ENCODE results near the gene CAMK2A.

Gene CAMK2A

DNA sequence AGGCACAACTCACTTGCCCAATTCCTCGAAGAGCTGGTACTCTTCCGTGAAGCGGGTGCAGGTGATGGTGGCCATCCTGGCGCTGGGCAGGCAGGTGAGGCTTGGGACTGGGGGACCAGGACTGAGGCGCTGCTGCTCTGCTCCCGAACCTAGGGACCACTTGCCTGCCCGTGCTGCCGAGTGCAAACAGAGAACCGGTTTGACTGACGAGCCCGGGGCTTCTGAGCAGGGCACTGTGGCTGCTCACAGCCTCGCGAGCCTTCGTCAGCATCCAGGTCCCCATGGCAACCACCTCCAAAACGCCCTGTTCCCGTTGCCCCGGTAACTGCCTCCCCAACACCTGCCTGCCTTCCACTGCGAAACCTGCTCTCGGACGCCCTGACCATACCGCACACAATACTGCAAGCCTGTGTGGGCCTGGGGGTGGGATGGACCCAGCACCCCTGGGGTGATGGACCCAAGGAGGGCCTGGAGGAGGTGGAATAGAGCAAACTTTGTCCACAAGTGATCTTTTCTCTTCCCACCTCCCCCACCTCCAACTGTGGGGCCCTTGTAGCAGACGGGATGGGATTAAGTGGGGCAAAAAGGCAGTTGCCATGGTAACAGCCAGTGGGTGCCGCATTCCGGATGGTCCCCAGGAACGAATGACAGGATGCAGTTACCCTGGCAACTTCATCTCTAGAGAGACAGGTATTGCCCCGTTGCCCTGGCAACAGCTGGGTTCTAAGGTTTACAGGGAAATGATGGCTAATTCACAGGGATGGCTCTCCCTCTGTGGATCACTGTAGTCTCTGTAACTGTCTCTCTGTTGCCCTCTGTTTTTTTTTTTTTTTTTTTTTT, at the start of gene CAMK2A:
Gene CAMK2A, minus strand, starts transcription at position 223 of the 840 bp plus-strand sequence. Its CDS starts 148 bp downstream, at position 75.
- no peak for DNase-seq

DNA sequence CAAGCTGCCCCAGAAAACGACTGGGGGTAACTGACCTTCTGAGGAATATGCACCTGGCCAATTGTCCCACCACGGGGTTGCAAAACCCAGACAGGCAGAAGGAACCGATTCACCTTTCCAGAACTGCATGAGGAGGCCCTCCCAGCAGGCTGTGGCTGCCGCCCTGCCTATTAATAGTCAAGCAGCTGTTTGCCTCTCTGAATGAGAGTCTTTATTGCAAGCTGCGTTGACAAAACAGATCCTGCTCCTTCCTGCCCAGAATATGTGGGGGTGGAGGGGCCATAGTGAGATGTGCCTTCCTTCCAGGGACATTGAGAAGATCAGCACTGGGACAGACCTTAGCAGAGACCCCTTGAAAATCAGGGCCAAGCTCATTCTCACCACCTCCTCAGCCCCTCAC, 49.6 kb upstream of the CAMK2A start:
- no peak for DNase-seq

DNA sequence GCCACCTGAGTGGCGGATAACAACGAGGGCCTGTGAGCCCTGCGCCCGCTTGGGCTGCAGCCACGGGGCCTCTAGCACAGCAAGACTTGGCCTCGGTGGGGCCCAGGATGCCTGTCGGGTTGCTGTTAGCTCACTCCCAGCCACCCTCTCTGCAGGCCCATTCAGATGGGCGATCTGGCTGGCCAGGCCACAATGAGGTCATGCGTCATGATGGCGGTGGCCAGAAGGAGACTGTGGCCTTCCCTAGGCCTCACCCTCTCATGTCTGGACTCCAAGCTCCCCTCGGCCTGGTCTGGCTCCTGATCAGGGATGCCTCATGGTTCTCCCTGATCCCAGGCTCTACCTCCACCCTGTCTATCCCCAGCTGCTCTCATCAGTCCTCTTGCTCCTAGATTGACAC, 49.0 kb upstream of the CAMK2A start:
- DNase-seq = no peak

DNA sequence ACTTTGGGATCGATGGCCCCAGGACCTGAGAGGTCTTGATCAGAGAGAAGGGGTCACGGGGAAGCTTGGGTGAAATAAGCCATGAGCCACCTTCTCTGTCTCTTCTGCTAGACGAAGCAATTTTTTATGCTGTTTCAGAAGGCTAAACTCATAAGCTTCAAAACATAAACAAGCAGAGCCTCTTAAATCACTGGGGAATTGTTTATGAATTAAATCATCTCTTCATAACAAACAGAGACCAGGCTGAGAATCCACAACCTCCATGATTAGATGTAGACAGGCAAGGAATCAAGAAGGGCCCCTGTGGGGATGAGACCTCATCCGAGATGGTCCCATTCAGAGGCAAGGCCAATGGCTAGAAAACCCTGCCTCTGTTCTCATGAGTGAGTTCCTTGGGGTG, 46.2 kb upstream of the CAMK2A start:
- DNase-seq = no peak

DNA sequence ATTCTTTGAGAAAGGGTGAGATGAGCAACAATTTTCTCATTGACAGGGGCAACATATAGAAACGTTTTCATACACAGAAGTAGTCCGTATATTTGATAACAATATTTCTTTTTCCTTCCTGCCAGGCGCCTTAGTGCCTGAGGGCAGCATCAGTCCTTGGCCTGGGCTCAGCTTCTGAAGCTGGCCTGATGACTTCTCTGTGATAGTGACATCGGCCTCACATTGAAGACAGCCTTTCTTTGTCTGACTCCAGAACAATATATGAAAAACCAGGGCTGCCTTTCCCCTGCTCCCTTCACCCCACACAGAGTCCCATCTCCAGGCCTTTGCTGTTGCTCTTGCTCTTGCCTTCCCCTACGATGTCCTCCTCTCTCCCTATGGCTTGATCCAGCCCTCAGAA, 43.8 kb upstream of the CAMK2A start:
- no peak for DNase-seq

DNA sequence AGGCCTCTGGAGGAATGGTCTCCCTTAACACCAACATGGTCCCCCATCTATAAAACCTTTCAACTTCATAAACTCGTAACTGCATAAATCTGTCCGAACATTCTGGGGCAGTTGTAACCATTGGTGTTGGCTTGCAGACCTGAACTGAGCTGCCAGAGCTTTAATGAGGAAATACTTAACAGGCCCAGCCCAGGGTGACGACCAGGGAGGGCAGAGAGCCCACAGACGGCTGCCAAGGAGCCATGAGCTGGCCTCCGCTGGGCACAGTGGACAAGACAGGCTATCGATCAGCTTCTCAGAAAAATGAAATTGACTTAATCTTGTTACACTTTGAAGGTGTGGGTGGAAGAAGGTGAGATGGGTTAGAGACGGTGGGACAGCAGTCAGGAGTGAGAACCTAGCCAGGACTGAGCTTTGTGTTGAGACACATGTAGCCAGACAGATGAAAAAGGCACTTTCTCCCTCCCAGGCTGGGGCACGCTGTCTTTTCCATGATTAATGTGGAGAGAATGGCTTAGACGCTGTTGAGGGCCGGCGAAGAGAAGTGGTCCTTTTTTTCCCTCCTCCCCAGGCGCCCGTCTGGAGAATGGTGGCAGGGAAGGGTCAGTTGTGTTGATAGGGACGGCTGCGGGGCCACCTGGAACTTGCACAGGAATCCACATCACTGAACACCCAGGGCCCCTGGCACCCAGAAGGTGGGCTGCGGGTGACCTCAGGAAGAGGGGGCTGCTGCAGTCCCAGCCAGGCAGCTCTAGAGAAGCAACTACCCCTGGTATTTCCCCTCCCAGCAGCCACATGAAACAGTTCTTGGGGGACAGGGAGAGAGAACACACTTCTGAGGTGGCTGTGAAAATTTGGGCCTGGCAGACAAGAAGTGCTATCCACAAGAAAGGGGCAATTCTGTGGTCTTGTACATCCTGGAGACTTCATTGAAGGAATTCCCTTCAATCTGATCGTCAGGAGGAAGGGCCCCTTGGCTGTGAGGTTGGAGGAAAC, 40.6 kb upstream of the CAMK2A start:
- DNase-seq = no peak

DNA sequence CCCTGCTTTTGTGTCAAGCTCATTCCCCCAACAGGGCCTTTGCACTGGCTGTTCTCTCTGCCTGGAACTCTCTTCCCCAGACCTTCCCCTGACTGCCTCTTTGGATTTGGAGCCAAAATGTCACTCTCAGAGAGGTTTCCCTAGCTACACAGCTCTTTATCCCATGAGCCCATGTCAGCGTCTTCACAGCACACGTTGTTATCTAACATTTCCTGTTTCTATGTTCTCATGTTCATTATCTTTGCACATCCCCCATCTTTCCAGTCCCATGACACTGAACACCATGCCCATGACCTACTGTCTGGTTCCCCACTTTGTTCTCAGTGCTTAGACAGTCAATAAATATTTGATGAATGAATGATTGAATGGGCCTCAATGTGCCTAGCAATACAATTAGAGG, 39.5 kb upstream of the CAMK2A start:
- no peak for DNase-seq

DNA sequence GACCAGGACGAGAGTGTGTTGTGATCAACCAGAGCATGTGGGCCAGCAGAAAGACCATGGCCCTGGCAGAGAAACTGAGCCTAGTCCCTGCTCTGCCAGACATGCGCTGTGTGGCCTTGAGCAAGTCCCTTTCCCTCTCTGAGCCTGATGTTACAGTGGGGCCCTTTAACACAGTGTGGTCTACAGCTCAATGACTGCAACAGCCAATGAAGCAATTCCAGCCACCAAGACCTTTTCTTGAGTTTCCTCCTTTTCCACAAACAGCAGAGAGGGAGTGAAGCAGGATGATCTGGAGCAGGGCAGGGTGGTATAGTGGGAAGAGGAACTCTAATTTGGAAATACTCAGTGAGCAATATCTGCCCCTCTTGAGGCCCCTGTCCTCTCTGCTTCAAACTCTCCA, 38.9 kb upstream of the CAMK2A start:
- DNase-seq = no peak

DNA sequence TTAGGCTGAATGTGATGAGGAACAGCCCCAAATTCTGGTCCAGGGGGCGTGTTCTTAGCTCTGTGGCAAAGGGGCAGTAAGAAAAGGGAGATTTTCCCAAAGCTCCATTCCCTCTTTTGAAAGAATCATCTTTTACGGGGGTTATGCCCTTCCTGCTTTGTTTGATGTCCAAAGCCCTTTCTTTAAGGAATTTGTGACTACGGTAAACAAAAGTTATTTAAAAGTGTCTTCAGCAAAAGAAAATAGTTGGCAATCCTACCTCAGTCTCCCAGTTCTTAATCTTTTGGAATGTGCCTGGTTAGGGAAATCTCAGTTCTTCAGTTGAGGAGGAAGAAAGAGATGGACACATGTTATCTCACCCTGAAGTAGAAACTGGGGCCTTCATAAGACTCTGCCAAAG, 37.6 kb upstream of the CAMK2A start:
- no peak for DNase-seq

DNA sequence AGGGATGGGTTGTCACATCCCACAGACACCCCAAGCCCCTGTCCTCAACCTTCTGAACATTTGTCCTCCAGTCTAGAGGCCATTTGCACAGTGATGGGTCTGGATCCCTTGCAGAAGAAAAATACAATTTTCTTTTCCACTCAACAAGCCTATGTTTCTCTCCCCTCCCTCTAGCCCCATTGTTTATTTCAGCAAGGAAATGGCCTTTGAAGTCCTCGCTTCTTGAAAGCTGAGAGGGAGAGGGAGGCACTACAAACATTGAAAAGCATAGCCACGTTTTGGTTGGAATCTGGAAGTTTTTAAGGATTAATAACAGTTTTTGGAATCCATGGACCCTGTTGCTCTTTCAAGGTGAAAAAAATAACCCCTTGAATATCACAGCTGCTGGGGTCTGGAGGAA, 37.1 kb upstream of the CAMK2A start:
- DNase-seq = no peak

DNA sequence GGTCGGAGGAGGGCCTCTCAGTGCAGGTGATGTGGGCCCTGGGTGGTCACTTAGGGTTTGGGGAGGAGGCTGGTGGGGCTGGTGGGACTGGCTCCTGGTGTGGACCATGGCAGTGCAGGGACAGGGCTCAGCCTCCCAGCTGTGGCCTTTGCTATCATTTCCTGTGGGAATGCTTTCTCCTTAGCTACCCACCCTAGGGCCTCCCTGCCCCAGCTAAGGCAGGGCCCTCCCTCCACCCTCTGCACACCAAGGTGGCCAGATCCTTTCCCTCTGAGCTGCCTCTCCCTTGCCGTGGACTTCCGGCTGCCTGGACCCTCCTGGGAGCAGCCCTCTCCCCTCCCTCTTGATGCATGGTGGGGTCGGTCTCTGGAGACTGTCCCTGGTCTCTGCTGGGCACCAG, 35.9 kb upstream of the CAMK2A start:
- no peak for DNase-seq

DNA sequence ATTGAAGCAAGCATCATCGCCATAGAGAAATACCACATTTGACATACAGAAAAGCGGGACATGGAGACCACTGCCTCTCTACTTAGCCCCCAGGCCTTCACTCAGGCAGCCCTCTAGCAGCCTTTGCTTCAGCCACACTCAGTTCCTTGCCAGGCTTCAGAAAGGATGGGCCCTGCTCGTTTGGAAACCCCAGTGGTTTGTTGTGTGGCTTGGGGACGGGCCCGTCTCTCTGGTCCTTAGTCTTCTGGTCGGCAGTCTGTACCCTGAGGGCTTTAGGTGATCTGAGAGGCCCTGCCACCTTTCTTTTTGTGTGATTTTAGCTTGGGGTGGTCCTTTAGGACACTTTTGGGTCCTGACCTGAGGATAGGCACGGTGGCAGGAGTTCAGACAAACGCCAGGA, 34.2 kb upstream of the CAMK2A start:
- no peak for DNase-seq

DNA sequence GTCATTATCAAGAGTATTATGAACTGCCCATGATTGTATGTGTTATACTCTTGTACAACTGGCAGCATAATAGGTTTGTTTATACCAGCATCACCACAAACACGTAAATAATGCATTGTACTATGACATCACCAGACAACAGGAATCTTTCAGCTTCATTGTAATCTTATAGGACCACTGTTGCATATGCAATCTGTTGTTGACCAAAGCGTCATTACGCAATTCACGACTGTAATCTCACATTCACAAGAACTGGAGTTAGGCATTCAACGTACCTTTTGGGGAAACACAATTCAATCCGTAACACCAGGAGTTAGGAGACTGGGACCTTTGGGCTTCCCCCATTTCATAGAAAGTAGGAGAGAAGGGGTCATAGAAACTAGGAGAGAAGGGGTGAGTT, 33.5 kb upstream of the CAMK2A start:
- DNase-seq = no peak

DNA sequence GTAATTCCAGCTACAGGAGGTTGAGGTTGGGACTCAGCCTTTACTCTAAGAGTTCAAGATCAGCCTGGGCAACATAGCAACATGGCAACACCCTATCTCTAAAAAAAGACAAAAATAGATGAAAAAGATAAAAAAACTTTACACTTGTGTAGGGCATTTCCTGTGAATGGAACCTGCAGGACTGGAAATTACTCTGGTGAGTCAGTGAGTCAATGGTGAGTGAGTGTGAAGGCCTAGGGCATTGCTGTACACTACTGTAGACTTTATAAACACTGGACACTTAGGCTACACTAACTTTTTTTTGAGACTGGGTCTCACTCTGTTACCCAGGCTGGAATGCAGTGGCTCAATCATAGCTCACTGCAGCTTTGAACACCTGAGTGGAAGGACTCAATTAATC, 32.6 kb upstream of the CAMK2A start:
- no peak for DNase-seq

DNA sequence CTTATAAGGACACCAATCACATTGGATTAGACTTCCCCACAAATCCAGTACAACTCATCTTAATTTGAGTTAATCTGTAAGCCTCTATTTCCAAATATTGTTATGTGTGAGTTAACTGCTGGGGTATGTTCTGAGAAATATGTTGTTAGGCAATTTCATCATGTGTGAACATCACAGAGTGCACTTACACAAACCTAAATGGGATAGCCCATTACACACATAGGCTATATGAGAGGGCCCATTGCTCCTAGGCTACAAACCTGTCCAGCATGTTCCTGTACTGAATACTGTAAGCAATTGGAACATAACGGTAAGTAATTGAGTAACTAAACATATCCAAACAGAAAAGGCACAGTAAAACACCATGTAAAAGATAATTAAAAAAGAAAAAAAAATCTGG, 32.2 kb upstream of the CAMK2A start:
- DNase-seq = no peak

DNA sequence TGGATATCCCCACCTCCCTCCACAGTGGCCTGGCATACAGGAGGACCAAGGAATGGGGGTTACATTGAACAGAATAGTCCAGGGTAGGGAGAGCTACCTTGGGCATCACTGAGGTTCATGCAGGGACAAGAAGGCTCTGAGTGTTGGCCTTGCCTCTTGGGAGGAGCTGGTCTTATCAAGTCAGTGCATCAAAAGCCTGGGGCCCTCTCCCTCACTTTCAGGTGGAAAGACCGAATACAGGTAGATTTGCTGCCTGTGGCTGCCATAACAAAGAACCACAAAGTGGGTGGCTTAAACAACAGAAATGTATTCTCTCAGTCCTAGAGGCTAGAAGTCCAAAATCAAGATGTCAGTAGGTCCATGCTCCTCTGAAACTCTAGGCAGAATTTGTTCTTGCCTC, 31.6 kb upstream of the CAMK2A start:
- DNase-seq = no peak

DNA sequence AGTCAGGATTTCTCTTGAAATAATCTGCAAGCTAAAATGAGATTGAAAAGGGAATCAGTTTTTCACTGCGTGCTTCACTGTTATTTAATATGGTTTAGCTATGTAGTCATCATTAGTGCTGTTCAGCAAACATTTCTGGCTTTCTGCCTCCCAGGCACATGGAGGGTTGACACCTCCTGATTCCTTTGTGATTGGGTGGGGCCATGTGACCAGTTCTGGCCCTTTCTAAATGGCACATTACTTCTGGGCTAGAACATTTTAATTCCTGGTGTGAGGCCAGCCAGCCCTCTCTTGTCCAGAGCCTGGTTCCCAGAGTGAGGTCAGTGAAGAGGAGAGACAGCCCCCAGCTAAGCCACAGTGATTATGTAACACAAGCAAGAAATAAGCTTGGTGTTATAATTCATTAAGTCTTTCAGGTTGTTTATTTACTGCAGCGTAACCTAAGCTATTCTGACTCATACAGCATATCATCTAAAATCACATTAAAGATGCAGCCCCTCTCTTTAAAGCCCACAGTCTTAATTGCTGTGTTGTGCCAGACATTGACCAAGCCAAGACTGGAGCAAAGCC, 30.6 kb upstream of the CAMK2A start:
- no peak for DNase-seq

DNA sequence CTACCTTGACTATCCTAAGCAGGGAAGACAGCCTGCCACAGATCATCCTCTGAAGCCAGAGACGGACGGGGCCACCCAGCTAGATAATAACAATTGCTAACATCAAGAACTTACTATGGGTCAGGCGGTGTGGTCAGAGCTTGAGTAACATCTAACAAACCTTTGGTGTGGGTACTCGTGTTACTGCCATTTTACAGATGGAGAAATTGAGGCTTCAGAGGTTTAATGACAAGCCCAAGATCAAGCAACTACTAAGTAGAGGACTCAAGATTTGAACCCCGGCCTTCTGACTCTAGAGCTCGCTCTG, 29.9 kb upstream of the CAMK2A start:
- no peak for DNase-seq

DNA sequence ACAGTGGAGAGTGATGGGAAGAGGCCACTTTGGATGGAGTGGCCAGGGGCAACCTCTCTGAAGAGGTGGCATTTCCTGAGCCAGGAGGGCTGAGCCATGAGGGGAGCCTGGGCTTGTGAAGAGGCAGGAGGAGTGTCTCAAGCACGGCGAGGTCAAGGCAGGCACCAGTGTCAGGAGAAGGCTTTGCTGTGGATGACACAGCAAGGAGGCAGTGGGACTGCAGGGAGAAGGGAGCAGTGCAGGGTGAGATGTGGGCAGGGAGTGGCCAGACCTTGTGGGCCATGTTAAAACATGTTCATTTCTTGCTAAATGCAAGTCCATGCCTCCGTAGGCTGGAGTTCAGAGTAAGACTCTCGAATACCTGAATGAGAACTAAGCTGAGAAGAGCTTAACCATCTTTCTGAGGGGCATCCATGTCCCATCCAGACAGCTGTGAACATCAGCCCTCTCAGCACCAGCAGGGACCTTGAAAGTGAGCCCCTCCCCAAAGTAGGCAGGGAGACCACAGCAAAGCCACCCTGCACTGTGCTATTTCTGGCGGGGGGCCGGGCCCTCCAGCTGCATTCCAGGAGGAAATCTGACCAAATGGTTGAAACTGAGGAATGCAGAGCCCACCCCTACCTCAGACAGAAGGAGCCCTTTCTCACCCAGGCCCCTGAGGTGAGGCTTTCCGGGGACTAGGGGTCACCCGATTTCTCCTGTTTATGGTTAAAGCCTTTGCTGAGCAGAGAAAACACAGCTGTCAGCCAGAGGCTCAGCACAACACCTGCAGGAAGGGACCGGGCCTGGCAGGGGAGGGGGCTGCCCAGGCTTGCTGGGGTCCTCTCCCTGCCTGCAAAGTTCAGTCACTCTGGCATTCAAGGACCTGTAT, 29.3 kb upstream of the CAMK2A start:
- no peak for DNase-seq

DNA sequence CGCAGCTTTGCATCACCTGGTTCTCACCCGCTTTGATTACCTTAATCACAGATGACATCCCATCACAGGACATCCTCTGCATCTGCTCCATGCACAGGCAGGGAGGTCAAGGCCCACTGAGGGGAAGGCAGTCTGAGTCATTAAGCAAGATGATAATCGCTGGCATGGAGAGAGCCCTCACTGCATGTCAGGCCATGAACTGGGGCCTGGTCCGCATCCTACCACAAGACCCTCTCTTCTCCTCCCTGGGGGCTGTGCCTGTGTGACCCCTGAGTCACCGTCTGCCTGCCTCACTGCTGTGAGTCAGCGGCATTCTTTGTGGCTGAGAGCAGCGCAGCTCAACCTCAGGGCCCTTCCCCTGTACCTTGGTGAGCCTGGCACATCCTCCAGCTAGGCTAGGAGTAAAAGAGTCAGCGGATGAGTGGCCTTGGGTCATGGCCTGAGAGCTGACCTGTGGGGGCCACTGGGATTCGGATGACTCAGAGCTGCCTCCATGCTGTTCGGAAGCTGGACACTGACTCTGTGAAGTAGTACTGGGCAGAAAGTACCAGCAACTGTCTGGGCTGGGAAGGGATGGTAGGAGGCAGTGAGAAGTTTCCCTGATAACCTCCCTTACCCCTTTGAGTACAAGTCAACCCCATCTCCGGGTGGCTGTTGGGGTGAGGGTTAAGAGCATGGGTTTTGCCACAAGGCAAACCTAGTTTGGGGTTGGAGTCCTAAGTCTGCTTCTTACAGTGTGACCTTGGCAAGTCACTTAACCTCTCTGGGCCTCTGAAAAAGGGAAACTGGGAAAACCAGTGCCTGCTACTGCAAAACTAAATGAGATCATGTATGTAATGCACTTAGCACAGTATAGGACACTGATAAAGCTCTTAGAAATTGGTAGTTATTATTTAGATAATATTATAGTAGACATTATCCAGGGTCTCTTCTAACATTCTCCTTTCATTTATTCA, 27.8 kb upstream of the CAMK2A start:
- no peak for DNase-seq

DNA sequence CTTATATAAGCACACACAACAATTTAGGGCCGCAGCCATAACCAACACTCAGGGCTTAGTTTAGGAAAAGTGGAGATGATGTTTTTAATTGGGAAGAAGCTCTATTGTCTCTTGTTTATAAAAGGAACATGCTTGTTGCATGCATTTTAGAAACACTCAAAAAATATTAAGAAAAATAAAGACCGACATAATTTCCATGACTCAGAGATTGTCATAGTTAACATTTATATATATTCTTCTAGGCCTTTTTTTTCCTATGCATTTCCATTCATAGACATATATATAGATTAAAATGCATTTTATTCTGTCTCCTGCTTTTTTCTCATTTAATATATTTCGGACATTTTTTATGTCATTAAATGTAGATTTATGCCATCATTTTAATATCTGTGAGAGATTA, 26.7 kb upstream of the CAMK2A start:
- DNase-seq = no peak

DNA sequence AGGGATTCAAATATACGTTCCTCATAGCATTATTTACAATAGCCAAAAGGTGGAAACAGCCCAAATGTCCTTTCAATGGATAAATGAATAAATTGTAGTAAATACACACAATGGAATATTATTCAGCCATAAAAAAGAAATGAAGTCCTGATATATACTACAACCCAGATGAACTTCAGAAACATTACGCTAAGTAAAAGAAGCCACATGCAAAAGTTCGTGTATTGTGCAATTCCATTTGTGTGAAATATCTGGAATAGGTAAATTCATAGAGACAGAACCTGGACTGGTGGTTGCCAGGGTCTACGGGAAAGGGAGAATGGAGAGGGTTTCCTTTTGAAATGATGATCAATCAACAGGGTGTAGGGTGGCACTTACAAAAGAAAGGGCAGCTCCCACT, 25.7 kb upstream of the CAMK2A start:
- DNase-seq = no peak

Data from stimulated activated naive CD4-positive, alpha-beta T cell (primary cell).